Motor neuron (in vitro differentiated cells): Measurements from ENCODE around the gene MAL. TPM values are rescaled to one million over a fixed set of nuclear protein-coding genes. Genes with fewer than 3 reads are reported as not detected.

Experiments
- ATAC-seq, 8 experiments: fragments of 200-7000 bp; cut with Tn5 transposase; replicated peaks in 6 of 8; 2 replicates each; pipeline ENCODE4 v1.8.0; 2021; ENCODE audit warnings: mild to moderate bottlenecking in 8 of 8, moderate library complexity in 8 of 8
- H3K27ac ChIP-seq, 2 donors: fragments of 250-450 bp; sonication (Bioruptor Pico); 2 replicates each; pipeline ENCODE4 v1.9.0; 2021; ENCODE audit warnings: antibody characterized with exemption in 2 of 2, mild to moderate bottlenecking in 2 of 2, moderate library complexity in 1 of 2
- H3K4me1 ChIP-seq, 2 donors: fragments of 250-450 bp; sonication (Bioruptor Pico); replicated peaks in 1 of 2; 2 replicates each; pipeline ENCODE4 v1.6.1; 2021; ENCODE audit warnings: antibody characterized with exemption in 2 of 2, mild to moderate bottlenecking in 2 of 2, moderate library complexity in 1 of 2
- H3K4me3 ChIP-seq, 5 donors: fragments of 250-450 bp; sonication (Bioruptor Pico); 2 replicates each; pipeline ENCODE4 v1.9.0; 2021; ENCODE audit warnings: antibody characterized with exemption in 5 of 5, mild to moderate bottlenecking in 5 of 5, moderate library complexity in 4 of 5
- WGBS, 10 experiments: fragments of 450-650 bp; shearing (Covaris generic); methylation state at CpG; one replicate each; pipeline ENCODE4 v1.0.0; 2022; 5-methylcytosine and 5-hydroxymethylcytosine counted together
- in situ Hi-C, 9 experiments: fragments of 400-800 bp; cut with MboI; loops; one replicate each; pipeline ENCODE4 v1.15.0; 2021; ENCODE audit warnings: low sequenced_read_pairs in 9 of 9, low pct_unique_long_range_greater_than_20kb in 2 of 9; ENCODE audit not compliant: unreplicated experiment in 9 of 9
- total RNA-seq, 8 experiments: library from RNA; unstranded; fragments of 300-600 nt; gene quantifications; 2 replicates each; pipeline versions ENCODE4 v1.2.3 to v1.2.4, GENCODE V29; 2022

The MAL gene
- total RNA-seq, 8 experiments from 2014 or later: 0.41 to 62.2 (median 2.1) TPM

DNA sequence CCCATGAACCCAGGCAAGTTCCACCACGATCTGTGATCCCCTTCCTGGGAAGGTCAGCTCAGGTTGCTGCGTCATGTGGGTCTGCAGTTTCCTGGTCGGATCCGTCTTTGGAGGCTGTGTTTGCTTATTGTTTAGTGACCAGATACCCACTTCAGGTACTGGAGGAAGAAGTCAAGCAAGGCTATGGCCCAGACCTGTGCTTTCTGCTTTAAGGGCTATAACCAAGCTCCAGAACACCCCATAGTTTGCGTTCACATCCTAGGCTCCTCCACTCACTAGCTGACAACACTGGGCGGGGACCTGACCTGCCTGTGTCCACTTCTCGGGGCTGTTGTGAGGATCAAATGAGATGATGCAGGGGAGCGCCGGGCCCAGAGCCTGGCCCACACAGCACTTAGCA lies 44.0 kb downstream of the MAL start:
- 0 to 100% (median 89%) methylated on average over 1 to 5 of the region's 9 CpGs; no CpG with 5 or more reads in 3 of the 10 experiments for WGBS, 10 experiments
- H3K4me1 ChIP-seq: no peaks in the 10 kb centered on the region

DNA sequence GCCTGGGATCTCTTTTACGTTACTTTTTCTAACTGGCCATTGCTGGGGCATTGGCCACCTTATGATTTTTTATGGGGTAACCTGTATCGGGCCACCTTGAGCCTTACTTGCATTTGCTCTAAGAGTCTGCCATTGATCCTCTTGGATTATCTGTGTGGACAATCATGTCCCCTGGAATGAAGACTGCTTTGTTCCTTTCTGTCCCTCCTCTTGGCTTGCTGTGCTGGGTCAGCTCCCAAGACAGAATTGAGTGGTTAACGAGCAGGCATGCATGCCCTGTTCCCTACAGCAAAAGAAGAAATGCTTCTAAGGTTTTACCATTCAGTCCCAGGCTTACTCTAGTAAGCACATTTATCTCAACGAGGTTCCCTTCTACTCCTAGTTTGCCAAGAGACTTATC lies 46.3 kb downstream of the MAL start:
- no peak for ATAC-seq
- Histone ChIP-seq H3K4me1 (peaks cover 0 to 7% of the 10 kb centered on the region in 2 donors), H3K27ac (no peak overlapping the region), H3K4me3 (no peak overlapping the region)
- in situ Hi-C loops: no loop called here
- WGBS, 10 experiments: 0 to 94% (median 78%) methylated on average over 1 to 4 of the region's 4 CpGs; no CpG with 5 or more reads in 2 of the 10 experiments

More for the DNA sequence above, 44.0 kb downstream of the MAL start:
- ATAC-seq: no peak
- in situ Hi-C loops: no loop called here
- Histone ChIP-seq H3K4me3 (no peak overlapping the region), H3K27ac (no peak overlapping the region)

GRCh38 chr2:95072424-95072823 lies 46.9 kb downstream of the MAL start:
- H3K4me1 ChIP-seq: peaks cover under 1 to 10% of the 10 kb centered on the region in 2 donors
- no peak overlapping the region for H3K4me3 ChIP-seq
- H3K27ac ChIP-seq: no peak overlapping the region
- in situ Hi-C loops: no loop called here
- no peak for ATAC-seq
- WGBS, 10 experiments: 14 to 100% (median 88%) methylated on average over 1 to 3 of the region's 4 CpGs; no CpG with 5 or more reads in 5 of the 10 experiments

GRCh38 chr2:95073856-95074662 lies 48.6 kb downstream of the MAL start:
- Histone ChIP-seq H3K4me1 (peaks cover 10 to 16% of the 10 kb centered on the region in 2 donors), H3K4me3 (no peak overlapping the region), H3K27ac (no peak overlapping the region)
- WGBS, 10 experiments: 0 to 100% (median 80%) methylated on average over 1 to 4 of the region's 18 CpGs; no CpG with 5 or more reads in 4 of the 10 experiments
- ATAC-seq: no peak
- in situ Hi-C loops: no loop called here

GRCh38 chr2:95074663-95075439 lies 49.3 kb downstream of the MAL start:
- H3K27ac ChIP-seq: no peak overlapping the region
- 0 to 93% (median 80%) methylated on average over 1 to 9 of the region's 15 CpGs; no CpG with 5 or more reads in 3 of the 10 experiments for WGBS, 10 experiments
- peaks cover 10 to 16% of the 10 kb centered on the region in 2 donors for H3K4me1 ChIP-seq
- no peak for ATAC-seq
- H3K4me3 ChIP-seq: no peak overlapping the region
- in situ Hi-C loops: no loop called here

GRCh38 chr2:95075440-95076132 lies 50.1 kb downstream of the MAL start:
- peaks cover 10 to 16% of the 10 kb centered on the region in 2 donors for H3K4me1 ChIP-seq
- H3K4me3 ChIP-seq: no peak overlapping the region
- 75 to 100% (median 90%) methylated on average over 1 to 7 of the region's 8 CpGs; no CpG with 5 or more reads in 4 of the 10 experiments for WGBS, 10 experiments
- in situ Hi-C loops: no loop called here
- no peak overlapping the region for H3K27ac ChIP-seq
- ATAC-seq: no peak

GRCh38 chr2:95076705-95077529 lies 51.4 kb downstream of the MAL start:
- WGBS, 10 experiments: 0% methylated on average over 1 to 6 of the region's 44 CpGs; no CpG with 5 or more reads in 5 of the 10 experiments
- H3K4me3 ChIP-seq: peak overlapping the region; percentile 20 to 41 (median 30)
- H3K27ac ChIP-seq: no peak overlapping the region
- peak; percentile 73 to 92 (median 80) for ATAC-seq
- in situ Hi-C loops: no loop called here
- peaks cover 10 to 16% of the 10 kb centered on the region in 2 donors for H3K4me1 ChIP-seq

- peaks cover 13 to 16% of the 10 kb centered on the region in 2 donors for H3K4me1 ChIP-seq
- no peak overlapping the region for H3K4me3 ChIP-seq
- WGBS, 10 experiments: 12 to 79% (median 60%) methylated on average over 1 to 3 of the region's 3 CpGs; no CpG with 5 or more reads in 5 of the 10 experiments
- peak; percentile 7 to 55 (median 32) for ATAC-seq
- in situ Hi-C loops: no loop called here
- H3K27ac ChIP-seq: no peak overlapping the region
Measured at GRCh38 chr2:95077530-95077825, 52.0 kb downstream of the MAL start.

DNA sequence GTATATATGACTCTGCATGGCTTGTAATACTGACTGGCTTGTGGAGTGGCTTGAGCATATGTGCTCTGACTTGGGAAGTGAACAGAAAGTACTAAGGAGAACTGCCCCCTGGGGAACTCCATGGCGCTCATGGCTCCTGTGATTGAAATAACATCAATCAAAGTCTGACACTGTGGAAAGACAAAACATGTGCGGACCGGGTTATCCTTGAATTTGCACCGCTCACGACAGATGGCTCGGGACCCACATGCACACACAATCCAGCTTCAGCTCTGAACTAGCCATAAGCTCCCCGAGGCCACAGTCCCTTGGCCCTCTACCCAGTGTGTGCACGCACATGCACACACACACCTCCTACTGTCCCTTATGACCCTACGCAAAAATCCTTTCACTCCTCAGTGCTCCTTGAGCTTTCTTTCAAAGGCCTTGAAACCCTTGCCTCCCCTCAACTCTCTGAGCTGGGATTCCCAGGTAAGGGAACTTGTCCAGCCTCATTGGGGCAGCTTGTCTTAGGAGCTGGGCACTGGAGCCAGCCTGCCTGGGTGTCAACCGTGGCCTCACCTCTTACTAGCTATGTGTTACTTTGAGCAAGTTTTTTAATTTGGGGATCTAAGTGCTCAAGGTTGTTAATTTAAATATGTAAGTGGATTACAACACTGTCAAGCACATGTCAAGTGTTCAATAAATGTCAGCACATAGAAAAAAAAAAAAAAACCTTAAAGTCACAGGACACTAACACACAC lies 52.5 kb downstream of the MAL start:
- WGBS, 10 experiments: 6 to 80% (median 30%) methylated on average over 1 to 8 of the region's 10 CpGs; no CpG with 5 or more reads in 3 of the 10 experiments
- peaks cover 16 to 17% of the 10 kb centered on the region in 2 donors for H3K4me1 ChIP-seq
- in situ Hi-C loops: no loop called here

GRCh38 chr2:95079199-95079683 lies 53.7 kb downstream of the MAL start:
- no peak overlapping the region for H3K4me3 ChIP-seq
- in situ Hi-C loops: no loop called here
- WGBS, 10 experiments: 7 to 82% (median 40%) methylated on average over 1 to 7 of the region's 7 CpGs; no CpG with 5 or more reads in 3 of the 10 experiments
- H3K27ac ChIP-seq: no peak overlapping the region
- peaks cover 16 to 17% of the 10 kb centered on the region in 2 donors for H3K4me1 ChIP-seq
- no peak for ATAC-seq

More for the DNA sequence above, 52.5 kb downstream of the MAL start:
- H3K27ac ChIP-seq: no peak overlapping the region
- ATAC-seq: peak in 5 of 8 experiments; percentile 24 to 77 (median 64)
- no peak overlapping the region for H3K4me3 ChIP-seq

DNA sequence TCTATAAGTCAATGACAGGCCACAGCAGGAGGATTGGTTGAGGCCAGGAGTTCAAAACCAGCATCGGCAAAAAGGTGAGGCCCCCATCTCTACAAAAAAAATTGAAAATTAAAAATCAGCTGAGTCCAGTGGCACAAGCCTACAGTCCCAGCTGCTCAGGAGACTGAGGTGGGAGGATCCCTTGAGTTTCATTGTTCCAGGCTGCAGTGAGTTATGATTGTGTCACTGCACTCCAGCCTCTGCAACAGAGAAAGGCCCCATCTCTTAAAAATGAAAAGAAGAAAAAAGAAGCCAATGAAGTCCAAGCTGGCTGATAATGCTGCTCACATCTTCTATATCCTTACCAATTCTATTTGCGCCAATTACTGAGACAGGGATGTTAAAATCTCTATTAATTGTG lies 57.0 kb downstream of the MAL start:
- in situ Hi-C loops: no loop called here
- ATAC-seq: peak in 5 of 8 experiments; percentile 65 to 88 (median 76)
- peaks cover 5 to 16% of the 10 kb centered on the region in 2 donors for H3K4me1 ChIP-seq
- H3K4me3 ChIP-seq: no peak overlapping the region
- H3K27ac ChIP-seq: no peak overlapping the region
- 40 to 100% (median 88%) methylated on average over 1 to 2 of the region's 2 CpGs; no CpG with 5 or more reads in 1 of the 10 experiments for WGBS, 10 experiments
